HepG2 (cell line): ENCODE results near the gene HABP4. TPM values are rescaled to one million over a fixed set of nuclear protein-coding genes. Genes with fewer than 3 reads are reported as not detected.

Source experiments
- ARHGAP35 ChIP-seq: sonication (generic); formaldehyde crosslinking; IDR thresholded peaks from 2 replicates; pipeline ENCODE4 v1.9.0; 2022; ENCODE audit warnings: mild to moderate bottlenecking, inconsistent platforms, moderate library complexity, missing genetic modification reagents, borderline replicate concordance
- ATM ChIP-seq: fragments of 450-650 bp; IDR thresholded peaks from 2 replicates; pipeline ENCODE4 v1.7.1; 2017; ENCODE audit warnings: mild to moderate bottlenecking, borderline replicate concordance
- BCL6 ChIP-seq: IDR thresholded peaks from 2 replicates; pipeline ENCODE4 v1.6.1; 2016; ENCODE audit warnings: missing genetic modification reagents, missing compliant biosample characterization
- CENPT ChIP-seq: sonication (generic); formaldehyde crosslinking; IDR thresholded peaks from 2 replicates; pipeline ENCODE4 v1.8.0; 2022; ENCODE audit warnings: low read depth, mild to moderate bottlenecking, moderate library complexity, missing genetic modification reagents
- FOXP1 ChIP-seq, 2 experiments: fragments of 450-650 bp in 1 of 2; IDR thresholded peaks; 2 replicates each; pipeline ENCODE4 v1.6.1; 2017 to 2018; ENCODE audit warnings: antibody characterized with exemption in 1 of 2
- HNF1A ChIP-seq, 2 experiments: sonication (generic) in 1 of 2; formaldehyde crosslinking in 1 of 2; IDR thresholded peaks; 2 replicates each; pipeline versions ENCODE4 v1.4.0 to v1.6.1; 2016 to 2020; ENCODE audit warnings: borderline replicate concordance in 1 of 2, low read depth in 1 of 2, mild to moderate bottlenecking in 1 of 2, missing genetic modification reagents in 1 of 2
- HOXA3 ChIP-seq: sonication (generic); formaldehyde crosslinking; IDR thresholded peaks from 2 replicates; pipeline ENCODE4 v1.5.0; 2020; ENCODE audit warnings: missing genetic modification reagents
- HOXA5 ChIP-seq: sonication (generic); formaldehyde crosslinking; IDR thresholded peaks from 2 replicates; pipeline ENCODE4 v1.4.0; 2020; ENCODE audit warnings: missing genetic modification reagents
- KDM2A ChIP-seq: sonication (generic); formaldehyde crosslinking; IDR thresholded peaks from 2 replicates; pipeline ENCODE4 v1.4.0; 2020; ENCODE audit warnings: low read depth, missing genetic modification reagents, borderline replicate concordance
- KDM5B ChIP-seq: sonication (generic); formaldehyde crosslinking; IDR thresholded peaks from 2 replicates; pipeline ENCODE4 v1.4.0; 2020; ENCODE audit warnings: missing genetic modification reagents, mild to moderate bottlenecking, borderline replicate concordance
- NFYC ChIP-seq: IDR thresholded peaks from 2 replicates; pipeline ENCODE4 v1.6.1; 2016; ENCODE audit warnings: missing genetic modification reagents, missing compliant biosample characterization
- RBFOX2 ChIP-seq: fragments of 200-400 bp; formaldehyde crosslinking; IDR thresholded peaks from 2 replicates; pipeline ENCODE4 v1.6.1; 2017; ENCODE audit warnings: low read depth, mild to moderate bottlenecking, low read length
- RFX5 ChIP-seq: IDR thresholded peaks from 2 replicates; pipeline ENCODE4 v1.6.1; 2011; ENCODE audit warnings: low read depth, low read length, improper control_type of control experiment
- SIN3A ChIP-seq: IDR thresholded peaks from 2 replicates; pipeline ENCODE4 v1.6.1; 2011; ENCODE audit warnings: low read depth, mild to moderate bottlenecking, control low read depth, low read length, borderline replicate concordance
- TEAD2 ChIP-seq: sonication (generic); formaldehyde crosslinking; IDR thresholded peaks from 2 replicates; pipeline ENCODE4 v1.9.0; 2021; ENCODE audit warnings: missing genetic modification reagents
- WIZ ChIP-seq: sonication (generic); formaldehyde crosslinking; IDR thresholded peaks from 2 replicates; pipeline ENCODE4 v1.5.1; 2020; ENCODE audit warnings: mild to moderate bottlenecking, missing genetic modification reagents
- ZFY ChIP-seq: sonication (generic); formaldehyde crosslinking; IDR thresholded peaks from 2 replicates; pipeline ENCODE4 v1.4.0; 2020; ENCODE audit warnings: missing genetic modification reagents
- ZNF138 ChIP-seq: sonication (generic); formaldehyde crosslinking; IDR thresholded peaks from 2 replicates; pipeline ENCODE4 v1.5.0; 2020; ENCODE audit warnings: mild to moderate bottlenecking, low read depth, missing genetic modification reagents
- ZNF160 ChIP-seq: sonication (generic); formaldehyde crosslinking; IDR thresholded peaks from 2 replicates; pipeline ENCODE4 v1.8.0; 2022; ENCODE audit warnings: mild to moderate bottlenecking, inconsistent platforms, missing genetic modification reagents
- ZNF292 ChIP-seq: sonication (generic); formaldehyde crosslinking; IDR thresholded peaks from 2 replicates; pipeline ENCODE4 v1.8.1; 2022; ENCODE audit warnings: mild to moderate bottlenecking, low read depth, missing genetic modification reagents, borderline replicate concordance
- ZNF382 ChIP-seq: sonication (generic); formaldehyde crosslinking; IDR thresholded peaks from 2 replicates; pipeline ENCODE4 v1.5.0; 2020; ENCODE audit warnings: missing genetic modification reagents, mild to moderate bottlenecking, borderline replicate concordance
- ZNF451 ChIP-seq: sonication (generic); formaldehyde crosslinking; IDR thresholded peaks from 2 replicates; pipeline ENCODE4 v1.5.0; 2020; ENCODE audit warnings: mild to moderate bottlenecking, missing genetic modification reagents
- ZNF788 ChIP-seq: sonication (generic); formaldehyde crosslinking; IDR thresholded peaks from 2 replicates; pipeline ENCODE4 v1.5.0; 2020; ENCODE audit warnings: mild to moderate bottlenecking, missing genetic modification reagents, borderline replicate concordance
- ZNF883 ChIP-seq: sonication (generic); formaldehyde crosslinking; IDR thresholded peaks from 2 replicates; pipeline ENCODE4 v1.5.1; 2020; ENCODE audit warnings: mild to moderate bottlenecking, missing genetic modification reagents; ENCODE audit errors: not compliant biosample characterization
- polyA plus RNA-seq, 8 experiments: library from polyadenylated mRNA; depleted of rRNA in 3 of 8; stranded (reverse) in 7 of 8; unstranded in 1 of 8; fragments of >200 nt; fragmentation: Illumina TruSeq in 4 of 8; extraction: Trizol in 4 of 8; gene quantifications; 2 replicates each; pipeline versions ENCODE4 v1.2.1 to v1.2.3, GENCODE V29; 2011 to 2016; ENCODE audit warnings: low read depth in 4 of 8, missing spikeins in 1 of 8, mixed read lengths in 1 of 8; ENCODE audit not compliant: insufficient read depth in 1 of 8
- total RNA-seq, 5 experiments: library from RNA; depleted of rRNA; stranded (reverse); fragments of >200 nt; fragmentation: Illumina TruSeq; extraction: Trizol; gene quantifications; 2 replicates each; pipeline ENCODE4 v1.2.3, GENCODE V29; 2016; ENCODE audit warnings: low read depth in 1 of 5
- TF ChIP-seq, protein P1 (sequence below): IDR thresholded peaks from 2 replicates; pipeline ENCODE4 v1.6.1; 2018; ENCODE audit warnings: missing genetic modification reagents, mild to moderate bottlenecking, missing compliant biosample characterization

Gene HABP4
- total and polyA plus RNA-seq, 2 of the 13 experiments (the other 11 are each of a cell fraction or from before 2014, with no cell fraction given): 14.3 to 26.6 TPM

DNA sequence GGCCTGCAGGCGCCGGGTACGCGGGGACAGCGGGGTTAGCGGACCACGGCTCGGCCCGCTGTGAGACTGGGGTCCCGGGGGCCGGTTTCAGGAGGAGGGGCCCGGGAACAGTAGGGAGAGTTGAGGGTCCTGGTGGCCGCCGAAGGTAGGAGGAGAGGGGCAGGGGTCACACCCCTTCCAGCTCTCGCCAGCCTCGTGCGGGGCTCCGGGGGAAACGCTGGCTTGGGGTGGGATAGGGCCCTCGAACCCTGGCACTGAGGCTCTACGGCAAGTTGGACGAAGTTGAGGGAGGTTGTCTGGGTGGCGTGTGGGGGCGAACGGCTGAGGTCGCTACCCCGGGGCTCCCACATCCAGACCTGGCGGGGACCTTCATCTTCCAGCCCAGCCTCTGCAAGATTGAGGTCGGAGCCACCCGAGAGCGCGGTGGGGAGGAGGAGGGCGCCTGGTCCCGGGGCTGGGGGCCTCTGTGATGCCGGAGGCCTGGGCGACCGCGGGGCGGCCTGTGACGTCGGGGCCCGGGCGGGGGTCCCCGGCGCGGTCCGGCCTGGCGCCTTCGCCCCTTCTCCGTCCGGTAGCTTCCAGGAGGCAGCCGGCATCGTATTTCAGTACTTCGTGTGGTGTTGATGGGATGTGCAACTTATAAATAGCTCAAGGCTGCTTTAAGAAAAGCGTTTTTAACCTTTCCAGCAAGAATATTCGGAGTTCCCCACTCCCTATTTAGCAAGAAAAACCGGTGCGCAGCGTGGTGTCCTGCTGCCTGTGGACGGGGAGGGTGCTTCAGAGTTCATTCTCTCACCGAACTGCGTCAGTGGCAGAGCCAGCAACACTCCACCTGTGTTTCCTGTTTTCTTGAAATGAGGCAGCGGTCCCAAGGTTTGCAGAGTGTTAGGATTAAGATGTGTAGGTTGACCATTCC, 902 bp downstream of the HABP4 start (continued):
- no peak for TF ChIP-seq HNF1A (IDR thresholded peaks at IDR 0.05; ENCODE audit: low read depth)
- peak; percentile 28; the same call in 1 of the 2 replicates for TF ChIP-seq HNF1A (CRISPR knock-in tag; IDR thresholded peaks at IDR 0.05; ENCODE audit: borderline replicate concordance)
- TF ChIP-seq KDM2A: 0 out of 2 replicates have a peak, but pooled peaks have one; percentile 42
- TF ChIP-seq RFX5: no peak
- TF ChIP-seq ZNF451 (CRISPR knock-in tag): no peak
- TF ChIP-seq ZNF138 (CRISPR knock-in tag): no peak
- TF ChIP-seq, protein P1, sequence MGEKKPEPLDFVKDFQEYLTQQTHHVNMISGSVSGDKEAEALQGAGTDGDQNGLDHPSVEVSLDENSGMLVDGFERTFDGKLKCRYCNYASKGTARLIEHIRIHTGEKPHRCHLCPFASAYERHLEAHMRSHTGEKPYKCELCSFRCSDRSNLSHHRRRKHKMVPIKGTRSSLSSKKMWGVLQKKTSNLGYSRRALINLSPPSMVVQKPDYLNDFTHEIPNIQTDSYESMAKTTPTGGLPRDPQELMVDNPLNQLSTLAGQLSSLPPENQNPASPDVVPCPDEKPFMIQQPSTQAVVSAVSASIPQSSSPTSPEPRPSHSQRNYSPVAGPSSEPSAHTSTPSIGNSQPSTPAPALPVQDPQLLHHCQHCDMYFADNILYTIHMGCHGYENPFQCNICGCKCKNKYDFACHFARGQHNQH: no peak
- peak; percentile 24; the same call in 1 of the 2 replicates for TF ChIP-seq HOXA5 (CRISPR knock-in tag)
- TF ChIP-seq ZNF292 (CRISPR knock-in tag): no peak
- no peak for TF ChIP-seq CENPT (CRISPR knock-in tag)
- 0 out of 2 replicates have a peak, but pooled peaks have one; percentile 0 for TF ChIP-seq HOXA3
- 0 out of 2 replicates have a peak, but pooled peaks have one; percentile 40 for TF ChIP-seq ARHGAP35 (CRISPR knock-in tag)
- TF ChIP-seq ZNF883 (CRISPR knock-in tag): peak; percentile 31
- no peak for TF ChIP-seq ZNF382 (CRISPR knock-in tag)
- TF ChIP-seq ATM: no peak
- TF ChIP-seq NFYC (CRISPR knock-in tag): no peak
- no peak; the same call in 1 of the 2 replicates for TF ChIP-seq ZNF788 (CRISPR knock-in tag)
- no peak for TF ChIP-seq ZNF160
- peak; percentile 55; the same call in 1 of the 2 replicates for TF ChIP-seq KDM5B (CRISPR knock-in tag)
- no peak for TF ChIP-seq BCL6 (CRISPR knock-in tag)
- TF ChIP-seq TEAD2 (CRISPR knock-in tag): no peak
- TF ChIP-seq WIZ (CRISPR knock-in tag): 0 out of 2 replicates have a peak, but pooled peaks have one; percentile 49
- TF ChIP-seq ZFY (CRISPR knock-in tag): peak; percentile 47; the same call in 1 of the 2 replicates
- TF ChIP-seq FOXP1 (IDR thresholded peaks at IDR 0.05): no peak
- no peak for TF ChIP-seq FOXP1 (CRISPR knock-in tag; IDR thresholded peaks at IDR 0.05)
- peak; percentile 47; the same call in 1 of the 2 replicates for TF ChIP-seq SIN3A
- peak; percentile 72 for TF ChIP-seq RBFOX2
